ENCODE data around the gene DPY30.

- TF ChIP-seq CTCF (IDR thresholded peaks at IDR 0.05 in 4 of 5, conservative IDR thresholded peaks at IDR 0.05 in 1 of 5) (no peak), POLR2A (IDR thresholded peaks at IDR 0.05) (no peak)
These were observed 55.7 kb downstream of the DPY30 start for GRCh38 chr2:31983762-31984467.

All from gastrocnemius medialis (tissue), 4 donors.